ENCODE data around the gene SNTB2. TPM values are rescaled to one million over a fixed set of nuclear protein-coding genes. Genes with fewer than 3 reads are reported as not detected.

SNTB2 gene
- total RNA-seq, 4 donors from 2014 or later = 13.3 to 36.8 (median 33.0) TPM

- H3K36me3 ChIP-seq = no peaks in the 10 kb centered on the region
- intact Hi-C loops (cut with DNase I; ENCODE audit: low total_unique reads) = no loop called here
- DNase-seq (no peak), ATAC-seq (no peak)
- H3K27me3 ChIP-seq = no peaks in the 10 kb centered on the region
- no peak overlapping the region for H3K4me3 ChIP-seq
- no peak overlapping the region for H3K27ac ChIP-seq
- no peaks in the 10 kb centered on the region for H3K9me3 ChIP-seq
- in situ Hi-C loops (cut with MboI; ENCODE audit: low sequenced_read_pairs in 4 of 4) = no loop called here
- no peak for TF ChIP-seq CTCF (IDR thresholded peaks at IDR 0.05 in 4 of 5, conservative IDR thresholded peaks at IDR 0.05 in 1 of 5)
- no peak for TF ChIP-seq POLR2A (IDR thresholded peaks at IDR 0.05)
- peaks cover 7 to 14% of the 10 kb centered on the region in 2 donors for H3K4me1 ChIP-seq
These were observed 50.3 kb downstream of the SNTB2 start for GRCh38 chr16:69237296-69237695.

- Histone ChIP-seq H3K4me3 (no peak overlapping the region), H3K27me3 (no peaks in the 10 kb centered on the region), H3K36me3 (no peaks in the 10 kb centered on the region), H3K27ac (no peak overlapping the region), H3K4me1 (peaks cover 13 to 19% of the 10 kb centered on the region in 2 donors), H3K9me3 (no peaks in the 10 kb centered on the region)
- DNase-seq = no peak
- TF ChIP-seq CTCF (IDR thresholded peaks at IDR 0.05 in 4 of 5, conservative IDR thresholded peaks at IDR 0.05 in 1 of 5) (no peak), POLR2A (IDR thresholded peaks at IDR 0.05) (no peak)
- no peak for ATAC-seq
- intact Hi-C loops (cut with DNase I; ENCODE audit: low total_unique reads) (no loop called here), in situ Hi-C loops (cut with MboI; ENCODE audit: low sequenced_read_pairs in 4 of 4) (no loop called here)
These were observed 52.9 kb downstream of the SNTB2 start for GRCh38 chr16:69239851-69240250.

- H3K9me3 ChIP-seq = no peaks in the 10 kb centered on the region
- no peak for ATAC-seq
- in situ Hi-C loops (cut with MboI; ENCODE audit: low sequenced_read_pairs in 4 of 4) = no loop called here
These were observed 53.4 kb downstream of the SNTB2 start for GRCh38 chr16:69240331-69240730.

GRCh38 chr16:69241926-69242325 is 55.0 kb downstream of the SNTB2 start:
- no peaks in the 10 kb centered on the region for H3K27me3 ChIP-seq
- no peak overlapping the region for H3K27ac ChIP-seq
- H3K36me3 ChIP-seq = no peaks in the 10 kb centered on the region
- intact Hi-C loops (cut with DNase I; ENCODE audit: low total_unique reads) = no loop called here
- no peaks in the 10 kb centered on the region for H3K9me3 ChIP-seq
- ATAC-seq (no peak), DNase-seq (no peak)
- in situ Hi-C loops (cut with MboI; ENCODE audit: low sequenced_read_pairs in 4 of 4) = no loop called here
- H3K4me3 ChIP-seq = no peak overlapping the region
- TF ChIP-seq POLR2A (IDR thresholded peaks at IDR 0.05) = no peak
- peaks cover 13 to 19% of the 10 kb centered on the region in 2 donors for H3K4me1 ChIP-seq

More at GRCh38 chr16:69240331-69240730, 53.4 kb downstream of the SNTB2 start:
- H3K4me1 ChIP-seq = peaks cover 13 to 19% of the 10 kb centered on the region in 2 donors
- H3K27me3 ChIP-seq = no peaks in the 10 kb centered on the region
- no peaks in the 10 kb centered on the region for H3K36me3 ChIP-seq
- TF ChIP-seq CTCF (IDR thresholded peaks at IDR 0.05 in 4 of 5, conservative IDR thresholded peaks at IDR 0.05 in 1 of 5) (no peak), POLR2A (IDR thresholded peaks at IDR 0.05) (no peak)
- intact Hi-C loops (cut with DNase I; ENCODE audit: low total_unique reads) = no loop called here
- no peak overlapping the region for H3K4me3 ChIP-seq
- no peak overlapping the region for H3K27ac ChIP-seq
- DNase-seq = no peak

GRCh38 chr16:69243479-69243878 is 56.5 kb downstream of the SNTB2 start:
- H3K4me3 ChIP-seq = no peak overlapping the region
- no peak overlapping the region for H3K27ac ChIP-seq
- no peak for TF ChIP-seq POLR2A (IDR thresholded peaks at IDR 0.05)
- TF ChIP-seq CTCF (IDR thresholded peaks at IDR 0.05 in 4 of 5, conservative IDR thresholded peaks at IDR 0.05 in 1 of 5) = no peak
- H3K9me3 ChIP-seq = no peaks in the 10 kb centered on the region
- no peak for ATAC-seq
- no peak for DNase-seq
- intact Hi-C loops (cut with DNase I; ENCODE audit: low total_unique reads) = no loop called here
- no peaks in the 10 kb centered on the region for H3K27me3 ChIP-seq
- in situ Hi-C loops (cut with MboI; ENCODE audit: low sequenced_read_pairs in 4 of 4) = no loop called here
- H3K4me1 ChIP-seq = peaks cover 7 to 13% of the 10 kb centered on the region in 2 donors
- no peaks in the 10 kb centered on the region for H3K36me3 ChIP-seq
